Calu3 (cell line): ENCODE measurements around the gene FIZ1. TPM values are rescaled to one million over a fixed set of nuclear protein-coding genes. Genes with fewer than 3 reads are reported as not detected.

Experiments
- BruUV-seq: library from RNA; stranded (reverse); fragments of 400-500 nt; replicated peaks from 2 replicates; lab custom pipeline; 2021; lab: Mats Ljungman, UMichigan
- CTCF ChIA-PET: fragments of 300-600 bp; sonication (Branson Sonifier 250); formaldehyde crosslinking; loops from one replicate; lab custom pipeline; 2022; ENCODE audit warnings: antibody characterized with exemption; lab: Charles Lee
- DNase-seq: peaks from one replicate; pipeline ENCODE4 v3.0.0; 2022
- H3K27ac Mint-ChIP-seq: one replicate; pipeline ENCODE4 v1.8.0; 2022; ENCODE audit warnings: mixed read lengths; ENCODE audit not compliant: unreplicated experiment
- H3K27me3 Mint-ChIP-seq: one replicate; pipeline ENCODE4 v1.8.0; 2022; ENCODE audit warnings: mixed read lengths; ENCODE audit not compliant: unreplicated experiment
- H3K36me3 Mint-ChIP-seq: one replicate; pipeline ENCODE4 v1.8.0; 2022; ENCODE audit warnings: mild to moderate bottlenecking, moderate library complexity, mixed read lengths; ENCODE audit not compliant: insufficient read depth, unreplicated experiment
- H3K4me1 Mint-ChIP-seq: one replicate; pipeline ENCODE4 v1.8.0; 2022; ENCODE audit warnings: mild to moderate bottlenecking, low read depth, mixed read lengths; ENCODE audit not compliant: unreplicated experiment
- H3K4me3 Mint-ChIP-seq: one replicate; pipeline ENCODE4 v1.8.0; 2022; ENCODE audit warnings: mild to moderate bottlenecking, low read depth, moderate library complexity, mixed read lengths; ENCODE audit not compliant: unreplicated experiment
- H3K9me3 Mint-ChIP-seq: one replicate; pipeline ENCODE4 v1.8.0; 2022; ENCODE audit warnings: low read depth, mixed read lengths; ENCODE audit not compliant: unreplicated experiment
- intact Hi-C: fragments of 100-400 bp; cut with micrococcal nuclease; formaldehyde crosslinking; loops from one replicate; pipeline ENCODE4 v1.10.0; 2022; ENCODE audit not compliant: unreplicated experiment
- total RNA-seq: library from RNA; stranded (reverse); gene quantifications from 2 replicates; pipeline ENCODE4 v1.2.3, GENCODE V29; 2022
- TF ChIP-seq, protein P1 (sequence below): fragments of 200-600 bp; IDR thresholded peaks from one replicate; pipeline ENCODE4 v1.8.0; 2022; ENCODE audit warnings: antibody characterized with exemption; ENCODE audit not compliant: unreplicated experiment

FIZ1 gene
- total RNA-seq, 1 experiment from 2014 or later, result 18.6 TPM

DNA sequence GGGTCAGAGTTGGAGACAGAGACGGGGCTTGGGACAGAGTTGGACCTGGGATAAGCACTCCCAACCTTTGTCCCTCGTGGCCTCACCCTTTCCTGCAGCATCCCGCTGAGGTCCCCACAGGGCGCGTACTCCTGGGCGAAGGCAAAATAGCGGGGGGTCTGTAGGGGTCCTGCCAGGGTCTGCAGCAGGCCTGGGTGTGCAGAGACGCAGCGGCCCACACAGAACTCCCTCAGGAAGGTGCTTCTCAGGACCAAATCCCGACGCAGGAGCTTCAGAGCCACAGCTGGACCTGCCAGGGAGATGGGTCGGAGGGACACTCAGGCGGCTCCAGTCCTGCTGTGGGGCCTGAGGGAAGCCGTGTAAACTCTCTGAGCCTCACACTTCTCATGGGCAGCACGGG, 55.3 kb downstream of the FIZ1 start:
- CTCF ChIA-PET, result interaction anchor here (0.8 kb wide), 1 partner anchor 55 kb away, joined by 3 read pairs; the partner anchor contains the start of gene FIZ1
- intact Hi-C loops, result no loop called here
- peaks cover 6% of the 10 kb centered on the region for H3K9me3 Mint-ChIP-seq

DNA sequence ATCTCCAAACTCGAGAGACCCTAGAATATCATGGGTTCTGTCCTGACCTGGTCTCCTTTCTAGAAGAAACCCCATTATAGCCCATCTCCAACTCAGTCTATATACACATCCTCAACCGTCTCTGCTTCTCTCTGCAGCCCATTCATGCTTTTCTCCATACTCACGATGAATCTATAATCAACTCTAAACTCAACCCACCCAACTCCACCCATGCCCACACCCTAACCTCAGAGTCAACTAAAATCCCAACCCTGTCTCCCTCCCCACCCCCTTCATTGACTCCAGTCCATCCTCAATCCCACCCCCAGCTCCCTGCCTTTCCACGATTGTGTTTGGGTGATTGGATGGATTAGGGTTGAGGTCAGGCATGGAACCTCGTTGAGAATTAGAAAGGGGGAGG, 55.8 kb downstream of the FIZ1 start:
- Mint-ChIP-seq H3K36me3 (peaks cover 13% of the 10 kb centered on the region), H3K27me3 (peaks cover 43% of the 10 kb centered on the region), H3K4me1 (peaks cover 32% of the 10 kb centered on the region), H3K4me3 (no peak overlapping the region), H3K27ac (peak overlapping the region; percentile 1), H3K9me3 (peaks cover 6% of the 10 kb centered on the region)
- TF ChIP-seq, protein P1, sequence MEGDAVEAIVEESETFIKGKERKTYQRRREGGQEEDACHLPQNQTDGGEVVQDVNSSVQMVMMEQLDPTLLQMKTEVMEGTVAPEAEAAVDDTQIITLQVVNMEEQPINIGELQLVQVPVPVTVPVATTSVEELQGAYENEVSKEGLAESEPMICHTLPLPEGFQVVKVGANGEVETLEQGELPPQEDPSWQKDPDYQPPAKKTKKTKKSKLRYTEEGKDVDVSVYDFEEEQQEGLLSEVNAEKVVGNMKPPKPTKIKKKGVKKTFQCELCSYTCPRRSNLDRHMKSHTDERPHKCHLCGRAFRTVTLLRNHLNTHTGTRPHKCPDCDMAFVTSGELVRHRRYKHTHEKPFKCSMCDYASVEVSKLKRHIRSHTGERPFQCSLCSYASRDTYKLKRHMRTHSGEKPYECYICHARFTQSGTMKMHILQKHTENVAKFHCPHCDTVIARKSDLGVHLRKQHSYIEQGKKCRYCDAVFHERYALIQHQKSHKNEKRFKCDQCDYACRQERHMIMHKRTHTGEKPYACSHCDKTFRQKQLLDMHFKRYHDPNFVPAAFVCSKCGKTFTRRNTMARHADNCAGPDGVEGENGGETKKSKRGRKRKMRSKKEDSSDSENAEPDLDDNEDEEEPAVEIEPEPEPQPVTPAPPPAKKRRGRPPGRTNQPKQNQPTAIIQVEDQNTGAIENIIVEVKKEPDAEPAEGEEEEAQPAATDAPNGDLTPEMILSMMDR, result no peak
- intact Hi-C loops, result no loop called here
- CTCF ChIA-PET, result interaction anchor here (0.6 kb wide), 1 partner anchor 34 kb away, joined by 5 read pairs; no protein-coding TSS in a partner anchor
- no peak for DNase-seq
- no TSS peak for BruUV-seq

More for the DNA sequence above, 55.3 kb downstream of the FIZ1 start:
- no TSS peak for BruUV-seq
- TF ChIP-seq, protein P1, result no peak
- Mint-ChIP-seq H3K4me3 (no peak overlapping the region), H3K36me3 (peaks cover 13% of the 10 kb centered on the region), H3K27ac (no peak overlapping the region), H3K27me3 (peaks cover 43% of the 10 kb centered on the region), H3K4me1 (peaks cover 32% of the 10 kb centered on the region)
- DNase-seq, result no peak

DNA sequence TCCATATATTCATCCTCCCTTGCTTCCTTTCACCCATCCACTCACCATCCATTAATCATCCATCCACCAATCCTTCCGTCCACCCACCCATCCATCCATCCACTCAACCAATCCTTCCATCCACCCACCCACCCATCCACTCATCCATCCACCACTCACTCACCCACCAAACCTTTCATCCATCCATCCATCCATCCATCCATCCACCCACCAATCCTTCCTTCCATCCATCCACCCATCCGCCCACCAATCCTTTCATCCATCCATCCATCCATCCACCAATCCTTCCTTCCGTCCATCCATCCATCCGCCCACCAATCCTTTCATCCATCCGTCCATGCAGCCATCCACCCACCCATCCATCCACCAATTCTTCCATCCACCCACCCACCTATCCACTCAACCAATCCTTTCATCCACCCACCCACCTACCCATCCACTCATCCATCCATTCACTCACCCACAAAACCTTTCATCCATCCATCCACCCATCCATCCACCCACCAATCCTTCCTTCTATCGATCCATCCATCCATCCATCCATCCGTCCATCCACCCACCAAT, 56.9 kb downstream of the FIZ1 start:
- Mint-ChIP-seq H3K4me3 (no peak overlapping the region), H3K27me3 (peaks cover 43% of the 10 kb centered on the region), H3K36me3 (peaks cover 4% of the 10 kb centered on the region), H3K9me3 (peaks cover 6% of the 10 kb centered on the region), H3K4me1 (peaks cover 22% of the 10 kb centered on the region), H3K27ac (no peak overlapping the region)
- TF ChIP-seq, protein P1, result no peak
- CTCF ChIA-PET, result no interaction called here
- intact Hi-C loops, result no loop called here
- no peak for DNase-seq
- no TSS peak for BruUV-seq

Other genes starting within 250 kb of the FIZ1 start
- gene COX6B2, start 244.8 kb downstream of the FIZ1 start, total RNA-seq, result 1.4 and 3.4 TPM in 2 replicates
- not detected in 2 replicates for gene GARIN5B, start 236.3 kb downstream of the FIZ1 start, total RNA-seq
- 0.97 and 1.3 TPM in 2 replicates for gene IL11, start 229.1 kb downstream of the FIZ1 start, total RNA-seq
- gene TMEM190, start 222.7 kb downstream of the FIZ1 start, total RNA-seq, result not detected in 2 replicates
- 38.8 and 49.4 TPM in 2 replicates for gene TMEM238, start 215.2 kb downstream of the FIZ1 start, total RNA-seq
- 1,462 and 1,520 TPM in 2 replicates for gene RPL28, start 213.6 kb downstream of the FIZ1 start, total RNA-seq
- gene UBE2S, start 191.7 kb downstream of the FIZ1 start, total RNA-seq, result 239 and 287 TPM in 2 replicates
- not detected in 2 replicates for gene SHISA7, start 156.2 kb downstream of the FIZ1 start, total RNA-seq
- 41.6 and 44.9 TPM in 2 replicates for gene ISOC2, start 137.9 kb downstream of the FIZ1 start, total RNA-seq
- gene C19orf85, start 134.8 kb downstream of the FIZ1 start, total RNA-seq, result not detected in 2 replicates
- gene ZNF628, start 122.9 kb downstream of the FIZ1 start, total RNA-seq, result 11.9 and 13.0 TPM in 2 replicates
- gene NAT14, start 114.3 kb downstream of the FIZ1 start, total RNA-seq, result 49.6 and 60.6 TPM in 2 replicates
- 0.26 and 0.69 TPM in 2 replicates for gene SSC5D, start 111.1 kb downstream of the FIZ1 start, total RNA-seq
- gene SBK2, start 62.4 kb downstream of the FIZ1 start, total RNA-seq, result not detected in 2 replicates
- gene SBK3, start 54.0 kb downstream of the FIZ1 start, total RNA-seq, result 0.57 and 0.78 TPM in 2 replicates
- gene ZNF579, start 18.7 kb downstream of the FIZ1 start, total RNA-seq, result 29.8 and 33.4 TPM in 2 replicates
- gene ZNF524, start 771 bp upstream of the FIZ1 start, total RNA-seq, result 18.5 and 21.8 TPM in 2 replicates
- 29.6 and 30.9 TPM in 2 replicates for gene ZNF865, start 6.1 kb upstream of the FIZ1 start, total RNA-seq
- 6.0 and 7.1 TPM in 2 replicates for gene ZNF784, start 25.0 kb upstream of the FIZ1 start, total RNA-seq
- gene ZNF580, start 41.5 kb upstream of the FIZ1 start, total RNA-seq, result 35.6 TPM in 2 replicates
- gene ZNF581, start 44.1 kb upstream of the FIZ1 start, total RNA-seq, result 33.0 and 33.1 TPM in 2 replicates
- gene CCDC106, start 48.7 kb upstream of the FIZ1 start, total RNA-seq, result 12.7 and 18.3 TPM in 2 replicates
- 286 and 309 TPM in 2 replicates for gene U2AF2, start 55.5 kb upstream of the FIZ1 start, total RNA-seq
- gene EPN1, start 75.7 kb upstream of the FIZ1 start, total RNA-seq, result 162 and 180 TPM in 2 replicates
- not detected in 2 replicates for gene NLRP9, start 138.9 kb upstream of the FIZ1 start, total RNA-seq
- not detected in 2 replicates for gene RFPL4A, start 159.6 kb upstream of the FIZ1 start, total RNA-seq
- gene RFPL4AL1, start 169.6 kb upstream of the FIZ1 start, total RNA-seq, result not detected in 2 replicates
- gene NLRP11, start 232.5 kb upstream of the FIZ1 start, total RNA-seq, result 0.22 TPM in 1 of 2 replicates, not detected in the other
- gene NLRP4, start 237.0 kb upstream of the FIZ1 start, total RNA-seq, result not detected in 2 replicates